HG03175 (cell line): ENCODE data around the gene ASB6.
"Not testable (repeated sequence)": the region's sequence is repeated elsewhere in the genome, so short reads cannot be mapped to it uniquely, and the experiment has no call there.

Experiments used
- ATAC-seq: cut with Tn5 transposase; IDR thresholded peaks from one replicate; pipeline ENCODE4 v1.9.1; 2021; ENCODE audit warnings: mild to moderate bottlenecking, moderate library complexity; ENCODE audit not compliant: unreplicated experiment

Gene ASB6

DNA sequence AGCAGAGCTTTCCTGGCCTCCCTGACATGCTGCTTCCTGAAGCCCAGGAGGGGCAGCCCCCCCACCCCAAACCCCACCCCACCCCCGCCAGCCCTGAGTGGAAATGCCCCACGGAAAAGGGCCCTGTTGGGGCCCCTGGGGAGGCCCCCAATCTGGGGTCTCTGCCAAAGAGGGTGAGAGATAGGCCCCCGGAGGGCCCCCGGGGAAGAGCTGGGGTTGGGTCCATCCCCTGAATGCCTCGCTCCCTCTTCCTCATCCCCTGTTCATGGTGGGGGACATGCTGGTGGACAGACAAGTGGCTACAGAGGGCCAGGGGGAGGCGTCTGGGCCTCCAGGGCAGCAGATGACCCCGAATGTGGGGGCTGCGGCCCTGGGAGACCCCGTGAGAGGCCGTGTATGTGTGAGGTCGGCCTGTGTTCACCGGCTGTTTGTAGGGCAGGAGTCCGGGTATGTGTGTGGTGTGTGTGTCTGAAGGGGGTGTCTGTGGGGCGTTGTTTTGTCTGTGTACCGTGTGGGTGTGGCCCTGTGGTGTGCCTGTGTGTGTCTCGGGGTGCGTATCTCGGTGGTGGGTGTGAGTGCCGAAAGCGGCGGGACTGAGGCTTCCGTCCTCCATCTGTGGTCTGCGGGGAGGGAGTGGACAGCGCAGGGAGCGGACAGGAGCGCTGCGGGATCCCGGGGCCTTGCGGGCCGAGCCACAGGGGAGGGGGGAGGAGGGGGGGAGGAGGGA is 32.3 kb downstream of the ASB6 start:
- ATAC-seq = no peak

- no peak for ATAC-seq
Observed at GRCh38 chr9:129608561-129609481, 33.1 kb downstream of the ASB6 start.

- no peak for ATAC-seq
Observed at GRCh38 chr9:129607027-129607387, 34.9 kb downstream of the ASB6 start.

- no peak for ATAC-seq
Observed at GRCh38 chr9:129606161-129607026, 35.6 kb downstream of the ASB6 start.

DNA sequence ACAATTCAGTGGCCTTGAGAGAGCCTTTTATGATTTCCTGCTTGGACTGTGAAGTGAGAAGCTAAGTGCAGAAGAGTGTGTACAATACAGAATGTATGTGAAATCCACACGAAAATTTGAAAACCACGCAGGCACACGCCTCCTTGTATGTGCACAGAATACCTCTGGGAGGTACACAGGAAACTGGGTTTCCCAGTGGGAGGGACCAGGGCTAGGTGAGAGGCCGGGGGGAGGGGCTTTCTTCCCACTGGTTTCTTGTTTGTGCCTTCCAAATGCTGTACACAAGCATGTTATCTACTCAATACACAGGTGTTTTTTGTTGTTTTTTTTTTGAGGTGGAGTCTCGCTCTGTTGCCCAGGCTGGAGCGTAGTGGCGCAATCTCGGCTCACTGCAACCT is 37.2 kb downstream of the ASB6 start:
- ATAC-seq = no peak

DNA sequence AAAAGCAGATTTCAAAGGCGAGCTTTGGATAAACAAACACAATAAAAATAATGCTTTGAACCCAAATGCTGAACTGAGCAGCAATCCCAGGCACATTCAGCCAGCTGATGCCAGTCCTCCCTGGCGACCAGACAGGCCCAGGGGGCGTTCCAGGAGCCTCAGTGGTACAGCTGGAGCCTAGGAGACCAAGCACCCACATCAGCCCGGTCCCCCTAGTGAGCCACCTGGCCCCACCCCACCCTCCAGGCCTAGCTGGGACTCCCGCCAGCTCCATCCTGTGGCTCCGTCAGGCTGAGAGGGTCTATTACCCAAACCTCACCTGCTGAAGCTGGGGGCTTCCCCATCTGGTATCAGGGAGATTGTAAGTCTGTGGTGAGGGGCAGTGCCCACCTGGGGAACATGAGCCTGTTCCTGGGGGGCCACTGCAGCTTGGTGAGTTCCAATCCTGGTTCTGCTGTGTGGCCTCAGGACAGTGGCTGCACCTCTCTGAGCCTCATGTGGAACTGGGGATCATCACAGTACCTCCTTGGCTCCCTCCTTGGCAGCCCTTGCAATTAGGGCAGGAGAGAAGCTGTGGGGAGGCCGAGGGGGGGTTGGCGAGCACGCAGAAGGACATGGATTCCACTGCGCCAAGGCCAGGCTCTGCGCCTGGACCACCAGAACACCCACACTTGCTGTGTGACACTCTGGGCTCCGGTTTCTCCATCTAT is 37.7 kb downstream of the ASB6 start:
- no peak for ATAC-seq

DNA sequence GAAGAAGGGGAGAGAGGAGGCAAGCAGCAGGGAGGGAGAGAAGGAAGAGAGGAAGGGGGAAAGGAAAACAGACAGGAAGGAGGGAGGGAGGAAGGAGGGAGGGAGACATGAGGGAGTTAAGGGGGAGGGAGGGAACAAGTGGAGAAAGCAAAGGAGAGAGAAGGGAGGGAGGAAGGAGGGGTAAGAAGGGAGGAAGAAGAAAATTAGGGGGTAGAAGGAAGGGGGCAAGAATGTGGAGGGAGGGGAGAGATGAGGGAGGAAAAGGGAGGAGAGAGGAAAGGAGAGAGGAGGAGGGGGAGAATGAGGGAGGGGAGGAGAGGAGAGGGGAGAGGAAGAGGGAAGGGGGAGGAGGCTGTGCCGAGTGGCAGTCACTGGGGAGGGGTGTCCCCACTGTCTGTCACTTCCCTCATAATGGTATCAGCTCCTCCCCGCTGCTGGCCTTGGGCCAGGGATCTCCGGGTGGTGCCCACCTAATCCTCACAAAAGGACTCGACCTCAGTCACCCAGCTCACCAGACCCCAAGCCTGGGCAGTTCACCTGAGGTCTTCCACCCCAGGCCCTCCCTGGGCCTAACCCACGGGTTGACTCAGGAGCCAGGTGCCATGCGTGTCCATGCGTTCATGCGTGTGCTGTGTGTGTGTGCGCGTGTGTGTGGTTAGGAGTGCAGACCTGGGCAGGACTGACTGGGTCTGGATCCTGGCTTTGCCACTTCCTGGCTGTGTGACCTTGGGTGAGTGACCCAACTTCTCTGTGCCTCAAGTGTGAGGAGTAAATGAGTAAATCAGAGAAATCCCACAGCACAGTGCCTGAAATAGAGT is 39.1 kb downstream of the ASB6 start:
- no peak for ATAC-seq

DNA sequence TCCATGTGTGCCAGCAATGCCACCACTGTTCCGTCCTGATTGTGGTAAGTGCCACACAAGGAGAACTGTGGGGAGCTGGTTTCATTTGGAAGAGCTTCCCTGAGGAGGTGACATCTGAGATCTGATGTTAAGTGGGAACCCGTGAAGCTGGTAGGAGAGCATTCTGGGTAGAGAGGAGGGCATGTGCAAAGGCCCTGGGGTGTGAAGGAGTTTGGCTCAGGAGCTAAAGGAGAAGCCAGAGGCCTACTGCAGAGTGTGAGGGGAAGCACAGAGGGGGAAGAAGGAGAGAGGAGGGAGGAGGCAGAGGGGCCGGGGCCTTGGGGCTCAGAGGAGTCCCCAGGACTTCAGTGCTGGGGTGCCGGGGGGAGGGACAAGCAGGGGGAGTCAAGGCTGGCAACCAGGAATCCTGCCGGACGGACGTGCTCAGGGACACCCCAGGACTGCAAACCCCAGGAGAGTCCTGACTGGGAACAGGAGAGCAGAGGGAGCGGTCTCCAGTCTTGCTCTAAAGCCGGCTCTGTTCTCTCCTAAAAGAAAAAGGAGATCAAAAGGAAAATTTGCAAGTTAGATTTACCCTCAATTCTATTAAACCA is 40.8 kb downstream of the ASB6 start:
- no peak for ATAC-seq

DNA sequence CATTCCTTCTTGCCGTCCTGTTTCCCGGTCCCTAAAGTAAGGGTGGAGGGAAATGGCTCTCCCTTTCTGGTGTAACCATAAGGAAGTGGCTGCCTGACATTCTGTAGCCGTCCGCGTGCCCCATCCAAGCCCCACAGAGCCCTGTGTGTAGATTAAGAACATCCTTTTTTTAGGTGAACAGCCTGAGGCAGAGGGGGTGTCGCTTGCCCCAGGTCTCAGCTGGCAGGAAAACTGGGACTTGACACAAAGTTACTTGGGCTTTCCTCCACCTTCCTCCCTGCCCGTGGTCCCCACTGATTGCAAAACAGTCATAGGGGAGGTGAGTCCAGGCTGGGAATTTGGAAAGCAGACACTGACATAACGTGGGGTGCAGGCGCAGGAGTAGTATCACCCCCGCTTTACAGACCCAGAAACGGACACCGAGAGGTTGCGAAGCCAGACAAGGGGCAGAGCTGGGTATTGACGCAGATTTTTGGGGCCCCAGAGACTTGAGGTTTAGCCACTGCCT is 43.8 kb downstream of the ASB6 start:
- no peak for ATAC-seq

- ATAC-seq = no peak
Observed at GRCh38 chr9:129597355-129598088, 44.4 kb downstream of the ASB6 start.

GRCh38 chr9:129596541-129597331 is 45.2 kb downstream of the ASB6 start:
- no peak for ATAC-seq

GRCh38 chr9:129595903-129596540 is 45.9 kb downstream of the ASB6 start:
- ATAC-seq = no peak

GRCh38 chr9:129595311-129595741 is 46.6 kb downstream of the ASB6 start:
- no peak for ATAC-seq

- ATAC-seq = no peak
Observed at GRCh38 chr9:129594632-129595031, 47.3 kb downstream of the ASB6 start.

DNA sequence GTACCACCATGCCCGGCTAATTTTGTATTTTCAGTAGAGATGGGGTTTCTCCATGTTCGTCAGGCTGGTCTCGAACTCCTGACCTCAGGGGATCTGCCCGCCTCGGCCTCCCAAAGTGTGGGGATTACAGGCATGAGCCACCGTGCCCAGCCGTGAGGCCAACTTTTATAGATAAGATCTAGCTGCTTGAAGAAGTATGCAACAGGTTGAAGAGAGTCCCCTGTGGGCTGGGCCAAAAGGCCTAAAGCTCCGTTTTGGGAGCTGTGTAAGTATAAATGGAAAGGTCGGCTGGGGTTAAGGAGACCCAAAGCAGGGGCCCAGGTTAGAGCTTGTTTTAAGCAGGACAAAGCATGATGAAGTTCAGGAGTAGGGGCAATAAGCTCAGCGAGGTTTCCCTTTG is 49.2 kb downstream of the ASB6 start:
- not testable (repeated sequence) for ATAC-seq

GRCh38 chr9:129591916-129592315 is 50.0 kb downstream of the ASB6 start:
- ATAC-seq = no peak

- no peak for ATAC-seq
Observed at GRCh38 chr9:129590466-129590865, 51.5 kb downstream of the ASB6 start.
